ENCODE data around the gene PDE3A.
A peak's percentile ranks its signal among the peaks of the same experiment; 100 is the strongest.

PDE3A gene

GRCh38 chr12:20350495-20350894 lies 17.8 kb upstream of the PDE3A start:
- no peaks in the 10 kb centered on the region for H3K9me3 ChIP-seq (ENCODE audit: control insufficient read depth, low read length)
- H3K36me3 ChIP-seq (ENCODE audit: control insufficient read depth in 1 of 2, insufficient read depth in 2 of 2, low read depth in 1 of 2, low read length in 2 of 2), result no peaks in the 10 kb centered on the region
- H3K14ac ChIP-seq (ENCODE audit: low read length in 2 of 2), result no peak overlapping the region
- H2BK12ac ChIP-seq (ENCODE audit: low read length in 2 of 2), result no peak overlapping the region
- H3K4me1 ChIP-seq (ENCODE audit: control insufficient read depth, insufficient read depth, low read depth, low read length), result no peaks in the 10 kb centered on the region
- H3K79me1 ChIP-seq (replicated peaks; ENCODE audit: low read length, poor library complexity, severe bottlenecking), result no peaks in the 10 kb centered on the region
- H3K27ac ChIP-seq (ENCODE audit: low read length, poor library complexity, severe bottlenecking), result no peak overlapping the region
- H3K4me2 ChIP-seq (ENCODE audit: low read length, poor library complexity, severe bottlenecking), result no peak overlapping the region
- H3K23ac ChIP-seq (ENCODE audit: low read length in 2 of 2), result no peak overlapping the region
- peak; percentile 12 for DNase-seq
- peak overlapping the region; percentile 58 for H3K9ac ChIP-seq (ENCODE audit: low read length)
- no peak overlapping the region for H3K18ac ChIP-seq (ENCODE audit: low read depth in 1 of 2, low read length in 2 of 2)
- no peak overlapping the region for H3K4ac ChIP-seq (ENCODE audit: low read depth in 1 of 2, low read length in 2 of 2)
- H2BK5ac ChIP-seq (ENCODE audit: low read depth, low read length, poor library complexity, severe bottlenecking), result no peak overlapping the region
- peak overlapping the region in 1 of 2 experiments; percentile 14 for H3K4me3 ChIP-seq (ENCODE audit: insufficient read depth in 1 of 2, low read depth in 1 of 2, low read length in 2 of 2)
- no peak overlapping the region for H4K8ac ChIP-seq (ENCODE audit: low read length)
- no peak overlapping the region for H2BK15ac ChIP-seq (ENCODE audit: low read depth, poor library complexity, severe bottlenecking)
- H2BK120ac ChIP-seq (ENCODE audit: low read depth, low read length), result no peak overlapping the region
- H2AFZ ChIP-seq (ENCODE audit: low read depth, low read length), result no peak overlapping the region
- WGBS, result 69% methylated on average over 4 of the region's 5 CpGs
- no peaks in the 10 kb centered on the region for H3K27me3 ChIP-seq (ENCODE audit: control insufficient read depth in 1 of 2, insufficient read depth in 1 of 2, low read length in 2 of 2)
- no peak overlapping the region for H4K91ac ChIP-seq (ENCODE audit: low read length)
- H2AK5ac ChIP-seq (ENCODE audit: low read length, severe bottlenecking), result no peak overlapping the region

GRCh38 chr12:20351406-20351805 lies 16.9 kb upstream of the PDE3A start:
- 95% methylated on average over 4 of the region's 4 CpGs for WGBS
- Histone ChIP-seq H4K91ac (ENCODE audit: low read length) (no peak overlapping the region), H4K8ac (ENCODE audit: low read length) (no peak overlapping the region), H2BK120ac (ENCODE audit: low read depth, low read length) (no peak overlapping the region), H2BK15ac (ENCODE audit: low read depth, poor library complexity, severe bottlenecking) (no peak overlapping the region), H3K36me3 (ENCODE audit: control insufficient read depth in 1 of 2, insufficient read depth in 2 of 2, low read depth in 1 of 2, low read length in 2 of 2) (no peaks in the 10 kb centered on the region), H3K18ac (ENCODE audit: low read depth in 1 of 2, low read length in 2 of 2) (no peak overlapping the region), H3K4me3 (ENCODE audit: insufficient read depth in 1 of 2, low read depth in 1 of 2, low read length in 2 of 2) (no peak overlapping the region), H3K27ac (ENCODE audit: low read length, poor library complexity, severe bottlenecking) (no peak overlapping the region), H3K9ac (ENCODE audit: low read length) (no peak overlapping the region), H3K4ac (ENCODE audit: low read depth in 1 of 2, low read length in 2 of 2) (no peak overlapping the region), H3K4me2 (ENCODE audit: low read length, poor library complexity, severe bottlenecking) (no peak overlapping the region), H2BK12ac (ENCODE audit: low read length in 2 of 2) (no peak overlapping the region), H3K79me1 (replicated peaks; ENCODE audit: low read length, poor library complexity, severe bottlenecking) (no peaks in the 10 kb centered on the region), H3K27me3 (ENCODE audit: control insufficient read depth in 1 of 2, insufficient read depth in 1 of 2, low read length in 2 of 2) (no peaks in the 10 kb centered on the region), H3K4me1 (ENCODE audit: control insufficient read depth, insufficient read depth, low read depth, low read length) (no peaks in the 10 kb centered on the region), H3K14ac (ENCODE audit: low read length in 2 of 2) (no peak overlapping the region), H2BK5ac (ENCODE audit: low read depth, low read length, poor library complexity, severe bottlenecking) (no peak overlapping the region), H3K9me3 (ENCODE audit: control insufficient read depth, low read length) (no peaks in the 10 kb centered on the region), H2AK5ac (ENCODE audit: low read length, severe bottlenecking) (no peak overlapping the region), H2AFZ (ENCODE audit: low read depth, low read length) (no peak overlapping the region), H3K23ac (ENCODE audit: low read length in 2 of 2) (no peak overlapping the region)
- DNase-seq, result no peak

GRCh38 chr12:20356048-20356447 lies 12.3 kb upstream of the PDE3A start:
- no peak overlapping the region for H2BK120ac ChIP-seq (ENCODE audit: low read depth, low read length)
- no peak overlapping the region for H3K4ac ChIP-seq (ENCODE audit: low read depth in 1 of 2, low read length in 2 of 2)
- H3K79me1 ChIP-seq (replicated peaks; ENCODE audit: low read length, poor library complexity, severe bottlenecking), result no peaks in the 10 kb centered on the region
- no peak for DNase-seq
- no peak overlapping the region for H2BK5ac ChIP-seq (ENCODE audit: low read depth, low read length, poor library complexity, severe bottlenecking)
- H3K36me3 ChIP-seq (ENCODE audit: control insufficient read depth in 1 of 2, insufficient read depth in 2 of 2, low read depth in 1 of 2, low read length in 2 of 2), result no peaks in the 10 kb centered on the region
- no peak overlapping the region for H2BK12ac ChIP-seq (ENCODE audit: low read length in 2 of 2)
- no peak overlapping the region for H2BK15ac ChIP-seq (ENCODE audit: low read depth, poor library complexity, severe bottlenecking)
- no peak overlapping the region for H3K9ac ChIP-seq (ENCODE audit: low read length)
- H3K9me3 ChIP-seq (ENCODE audit: control insufficient read depth, low read length), result no peaks in the 10 kb centered on the region
- H2AFZ ChIP-seq (ENCODE audit: low read depth, low read length), result no peak overlapping the region
- no peak overlapping the region for H3K23ac ChIP-seq (ENCODE audit: low read length in 2 of 2)
- no peak overlapping the region for H3K4me3 ChIP-seq (ENCODE audit: insufficient read depth in 1 of 2, low read depth in 1 of 2, low read length in 2 of 2)
- H3K27me3 ChIP-seq (ENCODE audit: control insufficient read depth in 1 of 2, insufficient read depth in 1 of 2, low read length in 2 of 2), result no peaks in the 10 kb centered on the region
- no peak overlapping the region for H3K4me2 ChIP-seq (ENCODE audit: low read length, poor library complexity, severe bottlenecking)
- H3K4me1 ChIP-seq (ENCODE audit: control insufficient read depth, insufficient read depth, low read depth, low read length), result no peaks in the 10 kb centered on the region
- WGBS, result 42% methylated on average over 2 of the region's 2 CpGs
- no peak overlapping the region for H3K18ac ChIP-seq (ENCODE audit: low read depth in 1 of 2, low read length in 2 of 2)
- no peak overlapping the region for H3K27ac ChIP-seq (ENCODE audit: low read length, poor library complexity, severe bottlenecking)
- no peak overlapping the region for H2AK5ac ChIP-seq (ENCODE audit: low read length, severe bottlenecking)
- no peak overlapping the region for H4K91ac ChIP-seq (ENCODE audit: low read length)
- no peak overlapping the region for H3K14ac ChIP-seq (ENCODE audit: low read length in 2 of 2)
- no peak overlapping the region for H4K8ac ChIP-seq (ENCODE audit: low read length)

- Histone ChIP-seq H3K4ac (ENCODE audit: low read depth in 1 of 2, low read length in 2 of 2) (no peak overlapping the region), H3K9ac (ENCODE audit: low read length) (no peak overlapping the region), H3K9me3 (ENCODE audit: control insufficient read depth, low read length) (no peaks in the 10 kb centered on the region), H4K91ac (ENCODE audit: low read length) (no peak overlapping the region), H2AK5ac (ENCODE audit: low read length, severe bottlenecking) (no peak overlapping the region), H2BK12ac (ENCODE audit: low read length in 2 of 2) (no peak overlapping the region), H3K27ac (ENCODE audit: low read length, poor library complexity, severe bottlenecking) (no peak overlapping the region), H3K36me3 (ENCODE audit: control insufficient read depth in 1 of 2, insufficient read depth in 2 of 2, low read depth in 1 of 2, low read length in 2 of 2) (no peaks in the 10 kb centered on the region), H3K4me1 (ENCODE audit: control insufficient read depth, insufficient read depth, low read depth, low read length) (no peaks in the 10 kb centered on the region), H2AFZ (ENCODE audit: low read depth, low read length) (no peak overlapping the region), H2BK120ac (ENCODE audit: low read depth, low read length) (no peak overlapping the region), H3K79me1 (replicated peaks; ENCODE audit: low read length, poor library complexity, severe bottlenecking) (no peaks in the 10 kb centered on the region), H2BK15ac (ENCODE audit: low read depth, poor library complexity, severe bottlenecking) (no peak overlapping the region), H2BK5ac (ENCODE audit: low read depth, low read length, poor library complexity, severe bottlenecking) (no peak overlapping the region), H3K27me3 (ENCODE audit: control insufficient read depth in 1 of 2, insufficient read depth in 1 of 2, low read length in 2 of 2) (no peaks in the 10 kb centered on the region), H3K18ac (ENCODE audit: low read depth in 1 of 2, low read length in 2 of 2) (no peak overlapping the region), H4K8ac (ENCODE audit: low read length) (no peak overlapping the region), H3K23ac (ENCODE audit: low read length in 2 of 2) (no peak overlapping the region), H3K4me2 (ENCODE audit: low read length, poor library complexity, severe bottlenecking) (no peak overlapping the region), H3K14ac (ENCODE audit: low read length in 2 of 2) (no peak overlapping the region), H3K4me3 (ENCODE audit: insufficient read depth in 1 of 2, low read depth in 1 of 2, low read length in 2 of 2) (no peak overlapping the region)
- DNase-seq, result no peak
- 95% methylated on average over 2 of the region's 3 CpGs for WGBS
Observed at GRCh38 chr12:20360407-20360806, 7.9 kb upstream of the PDE3A start.
